GM21515 (cell line): ENCODE data around the gene LSM3.

Source experiments
- ATAC-seq: cut with Tn5 transposase; IDR thresholded peaks from one replicate; pipeline ENCODE4 v1.9.1; 2021; ENCODE audit not compliant: unreplicated experiment

Gene LSM3

DNA sequence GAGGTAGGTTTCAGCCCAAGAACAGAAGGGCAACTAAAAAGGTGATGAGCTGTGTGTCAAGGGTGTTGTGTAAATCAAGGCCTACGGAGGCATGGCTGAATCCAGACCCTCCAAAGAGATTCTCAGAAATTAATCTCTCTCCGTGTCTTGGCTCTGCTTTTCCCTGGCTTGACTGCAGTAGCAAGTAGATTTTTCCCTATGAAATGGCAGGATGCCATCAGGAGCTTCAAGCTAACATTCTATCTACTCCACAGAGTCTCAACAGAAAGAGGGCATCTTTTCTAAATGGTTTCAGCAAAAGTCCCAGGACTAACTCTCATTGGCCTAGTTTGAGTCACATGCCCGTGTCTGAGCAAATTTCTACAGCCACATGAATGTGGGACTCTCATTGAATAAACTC lies 58.3 kb downstream of the LSM3 start:
- ATAC-seq: no peak

DNA sequence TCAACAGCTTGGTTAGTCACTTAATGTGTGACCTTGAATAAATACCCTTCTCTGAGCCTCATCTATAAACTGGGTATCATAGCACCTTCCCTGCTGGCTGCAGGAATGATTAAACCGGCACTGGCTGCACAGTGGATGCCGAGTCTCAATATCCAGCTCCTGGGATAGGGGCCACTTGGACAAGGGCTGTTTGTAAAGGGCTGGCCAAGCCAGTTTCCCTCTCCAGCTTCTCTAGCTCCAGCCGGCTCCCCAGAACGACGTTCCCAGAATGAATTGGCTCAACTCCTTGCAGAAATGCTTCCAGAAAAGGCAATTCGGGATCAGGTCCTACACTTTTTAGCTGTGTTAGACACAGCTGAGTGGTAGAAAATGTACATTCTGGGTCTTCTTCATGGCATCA lies 58.8 kb downstream of the LSM3 start:
- ATAC-seq: no peak

DNA sequence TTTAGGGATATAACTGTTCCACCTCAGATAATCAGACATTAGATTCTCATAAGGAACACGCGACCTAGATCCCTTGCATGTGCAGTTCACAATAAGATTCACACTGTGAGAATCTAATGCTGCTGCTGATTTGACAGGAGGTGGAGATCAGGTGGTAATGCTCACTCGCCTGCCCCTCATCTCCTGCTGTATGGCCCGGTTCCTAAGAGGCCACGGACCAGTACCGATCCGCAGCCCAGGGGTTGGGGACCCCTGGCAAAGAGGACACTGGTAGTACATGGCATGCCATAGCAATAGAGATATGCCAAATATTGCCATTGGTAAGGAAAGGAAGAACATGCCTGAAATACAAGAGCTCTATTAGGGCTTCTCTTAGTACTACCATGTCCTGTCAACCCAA lies 59.7 kb downstream of the LSM3 start:
- ATAC-seq: no peak

DNA sequence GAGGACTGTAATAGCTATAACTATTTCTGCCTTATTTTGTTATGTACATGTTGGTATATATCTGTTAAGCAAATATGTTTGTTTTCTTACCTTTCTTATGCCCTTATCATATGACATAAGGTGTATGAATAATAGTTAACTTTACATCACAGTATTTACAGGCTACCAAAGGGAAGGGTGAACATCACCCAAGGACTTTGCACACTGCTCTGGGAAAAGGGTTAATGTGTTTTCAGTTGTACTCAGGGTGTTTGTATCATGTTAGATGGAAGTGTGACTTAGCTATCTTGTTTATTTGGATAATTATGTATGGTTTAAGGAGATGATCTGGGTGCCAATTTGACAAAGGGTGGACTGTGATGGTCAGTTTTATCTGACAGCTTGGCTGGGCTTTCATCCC lies 60.3 kb downstream of the LSM3 start:
- ATAC-seq: no peak

DNA sequence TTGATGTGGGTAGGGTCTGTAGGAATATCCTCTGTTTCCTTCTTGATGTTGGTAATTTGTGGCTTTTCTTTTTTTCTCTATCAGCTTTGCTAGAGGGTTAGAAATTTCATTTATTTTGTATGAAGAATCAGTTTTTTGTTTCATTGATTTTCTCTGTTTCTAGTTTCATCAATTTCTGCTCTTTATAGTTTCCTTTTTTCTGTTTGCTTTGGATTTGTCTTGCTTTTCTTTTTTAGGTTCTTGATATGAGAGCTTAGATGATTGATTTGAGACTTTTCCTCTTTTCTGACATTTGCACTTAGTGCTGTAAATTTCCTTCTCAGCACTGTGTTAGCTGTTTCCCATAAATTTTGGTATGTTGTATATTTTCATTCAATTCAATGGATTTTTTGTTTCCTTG lies 61.3 kb downstream of the LSM3 start:
- ATAC-seq: no peak

DNA sequence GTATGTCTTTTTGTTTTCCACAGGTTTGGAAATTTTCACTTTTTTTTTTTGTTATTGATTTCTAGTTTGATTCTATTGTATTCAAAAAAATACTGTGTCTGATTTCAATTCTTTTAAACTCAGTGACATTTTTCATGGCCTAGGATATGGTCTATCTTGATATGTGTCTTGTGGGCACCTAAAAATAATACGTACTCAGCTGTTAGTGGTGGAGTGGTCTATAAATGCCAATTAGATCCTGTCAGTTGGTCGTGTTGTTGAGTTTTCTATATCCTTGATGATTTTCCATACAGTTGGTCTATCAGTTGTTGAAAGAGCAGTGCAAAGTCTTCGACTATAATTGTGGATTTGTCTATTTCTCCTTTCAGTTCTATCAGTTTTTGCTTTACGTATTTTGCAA lies 61.7 kb downstream of the LSM3 start:
- ATAC-seq: no peak

DNA sequence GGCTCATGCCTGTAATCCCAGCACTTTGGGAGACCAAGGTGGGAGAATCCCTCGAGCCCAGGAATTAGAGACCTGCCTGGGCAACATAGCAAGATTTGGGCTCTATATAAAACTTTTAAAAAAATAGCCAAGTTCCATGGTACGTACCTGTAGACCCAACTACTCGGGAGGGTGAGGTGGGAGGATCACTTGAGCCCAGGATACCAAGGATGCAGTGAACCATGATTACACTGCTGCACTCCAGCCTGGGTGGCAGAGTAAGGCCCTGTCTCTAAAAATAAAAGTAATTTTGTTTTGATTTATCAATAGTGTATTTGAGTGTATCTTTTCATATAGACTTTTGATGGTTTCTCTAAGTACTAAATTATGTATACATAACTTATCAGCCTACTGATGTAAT lies 63.1 kb downstream of the LSM3 start:
- no peak for ATAC-seq

DNA sequence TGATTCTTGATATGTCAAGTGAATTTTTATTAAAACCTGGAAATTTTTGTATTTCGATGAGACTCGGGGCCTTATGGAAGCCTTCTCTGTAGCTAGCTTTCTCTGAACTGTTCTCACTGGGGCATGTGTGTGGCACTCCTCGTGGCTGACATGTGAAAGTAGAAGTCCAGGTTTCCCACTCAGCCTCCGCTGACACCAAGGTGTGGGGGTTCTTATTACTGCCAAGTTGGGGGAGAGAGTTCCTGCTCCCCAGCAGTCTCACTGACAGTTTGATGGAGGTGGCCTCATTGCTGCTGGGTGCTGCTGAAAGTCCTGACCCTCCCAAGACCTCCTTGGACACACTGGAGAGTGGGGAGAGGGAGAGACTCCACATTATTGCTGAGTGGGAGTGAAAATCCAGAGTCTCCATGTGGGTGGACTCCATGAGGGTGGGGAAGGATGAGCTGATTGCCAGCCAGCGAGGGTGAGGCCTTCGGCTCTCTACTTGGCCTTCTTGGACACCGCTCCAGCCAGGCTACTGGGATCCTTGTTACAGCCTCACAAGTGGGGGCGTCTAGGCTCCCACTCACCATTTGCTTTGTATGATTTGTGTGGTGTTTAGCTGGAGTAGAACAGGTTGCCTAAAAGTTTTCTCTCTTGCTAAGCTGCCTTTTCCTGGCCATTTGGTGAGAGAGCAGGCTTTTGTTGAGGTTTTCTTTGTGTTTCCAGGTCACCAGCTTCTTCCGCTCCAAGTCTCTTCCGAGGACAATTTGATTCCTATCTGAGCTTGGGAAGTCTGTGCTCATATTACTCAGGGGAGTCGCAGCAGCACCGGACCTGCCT lies 64.1 kb downstream of the LSM3 start:
- ATAC-seq: no peak

DNA sequence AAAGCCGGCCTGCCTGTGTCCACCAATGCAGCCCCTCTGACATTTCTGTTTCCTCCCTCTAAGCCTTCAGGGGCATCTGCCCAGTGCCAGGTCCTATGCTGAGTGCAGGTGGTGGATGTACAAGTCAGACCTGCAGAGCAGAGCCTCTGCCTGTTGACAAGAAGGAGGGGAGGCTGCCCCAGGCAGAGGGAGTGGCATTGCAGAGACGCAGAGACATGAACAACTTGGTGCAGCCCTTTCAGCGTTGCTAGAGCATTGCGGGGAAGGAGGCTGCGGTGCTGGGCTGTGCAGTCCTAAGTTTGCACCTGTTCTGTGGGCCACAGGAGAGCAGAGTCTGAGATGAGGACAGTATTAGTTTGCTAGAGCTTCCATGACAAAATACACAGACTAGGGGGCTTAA lies 65.2 kb downstream of the LSM3 start:
- no peak for ATAC-seq

DNA sequence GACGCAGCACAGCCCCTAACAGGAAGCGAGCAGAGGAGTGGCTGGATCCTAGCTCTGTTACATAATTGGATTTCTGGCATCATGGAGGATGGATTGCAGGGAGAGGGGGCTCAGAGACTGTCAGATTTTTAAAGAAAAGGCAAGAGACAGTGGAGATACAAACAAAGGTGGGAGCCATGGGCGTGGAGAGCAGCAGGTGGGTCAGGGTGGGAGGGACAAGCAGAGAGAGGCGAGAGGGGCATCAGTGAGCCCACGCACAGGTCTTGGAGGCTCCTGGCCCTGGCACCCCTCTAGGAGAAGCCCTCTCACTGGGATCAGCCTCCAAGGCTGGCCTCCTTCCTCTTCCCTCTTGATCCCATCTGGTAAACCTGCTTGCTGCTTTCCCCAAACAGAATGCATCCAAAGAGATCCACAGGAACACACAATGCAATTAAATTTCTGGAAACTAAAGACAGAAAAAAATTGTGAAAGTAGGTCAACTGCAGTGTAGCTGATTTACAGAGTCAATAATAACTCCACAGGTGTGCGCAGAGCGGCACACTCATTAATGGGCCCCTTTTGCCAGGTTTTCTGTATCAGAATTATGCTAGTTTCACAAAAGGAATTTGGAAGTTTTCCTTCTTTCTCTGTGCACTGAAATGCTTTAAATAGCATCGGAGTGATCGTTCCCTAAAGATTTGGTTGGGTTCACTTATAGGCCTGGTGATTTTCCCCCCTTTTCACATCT lies 66.1 kb downstream of the LSM3 start:
- no peak for ATAC-seq

DNA sequence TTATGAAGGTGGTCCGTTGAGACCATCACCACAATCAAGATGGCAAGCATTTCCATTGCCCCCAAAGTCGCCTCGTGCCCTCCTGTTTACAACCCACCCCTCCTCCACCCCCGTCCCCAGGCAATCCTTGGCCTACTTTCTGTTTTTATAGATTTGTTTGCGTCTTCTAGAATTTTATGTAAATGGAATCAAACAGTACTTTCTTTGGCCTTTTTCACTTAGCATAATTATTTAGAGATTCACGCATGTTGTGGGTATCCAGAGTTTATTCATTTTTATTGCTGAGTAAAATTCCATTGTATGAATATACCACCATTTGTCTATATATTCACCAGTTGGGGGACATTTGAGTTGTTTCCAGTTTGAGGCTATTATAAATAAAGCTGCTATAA lies 66.6 kb downstream of the LSM3 start:
- no peak for ATAC-seq

DNA sequence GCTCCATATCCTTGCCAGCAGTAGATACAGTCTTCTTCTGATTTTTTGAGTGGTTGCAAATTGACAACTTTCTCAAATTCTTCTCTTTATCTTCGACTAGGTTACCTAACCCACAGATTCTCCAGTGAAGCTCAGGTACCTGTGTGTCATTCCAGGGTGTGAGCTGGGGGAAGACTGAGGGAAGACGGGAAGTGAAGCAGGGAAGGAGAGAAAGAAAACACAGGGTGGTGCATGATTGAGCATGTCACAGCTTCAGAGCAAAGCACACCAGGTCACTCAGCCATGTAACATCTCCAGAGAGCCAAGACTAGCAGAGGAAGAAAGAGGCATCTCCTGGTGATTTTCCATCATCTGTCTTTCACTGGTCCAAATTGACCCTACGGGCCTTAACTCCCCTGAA lies 67.2 kb downstream of the LSM3 start:
- ATAC-seq: no peak

DNA sequence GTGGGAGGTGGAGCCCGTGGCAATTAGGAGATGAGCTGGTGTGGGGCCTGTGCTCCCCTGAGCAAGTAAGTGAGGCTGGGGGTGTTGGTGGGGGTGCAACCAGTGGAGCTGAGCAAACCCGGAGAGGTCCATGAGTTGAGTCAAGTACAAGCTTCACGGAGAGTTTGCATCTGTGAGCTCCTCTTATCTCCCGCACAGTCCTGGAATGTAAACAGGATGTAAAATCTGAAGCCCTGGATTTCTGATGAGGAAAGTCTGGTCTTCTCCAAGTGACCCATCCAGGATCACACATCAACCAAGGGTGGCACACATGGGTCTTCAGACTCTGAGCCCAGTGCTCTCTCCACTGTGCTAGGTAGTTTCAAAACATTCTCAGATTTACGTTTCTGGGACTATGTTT lies 67.8 kb downstream of the LSM3 start:
- no peak for ATAC-seq

DNA sequence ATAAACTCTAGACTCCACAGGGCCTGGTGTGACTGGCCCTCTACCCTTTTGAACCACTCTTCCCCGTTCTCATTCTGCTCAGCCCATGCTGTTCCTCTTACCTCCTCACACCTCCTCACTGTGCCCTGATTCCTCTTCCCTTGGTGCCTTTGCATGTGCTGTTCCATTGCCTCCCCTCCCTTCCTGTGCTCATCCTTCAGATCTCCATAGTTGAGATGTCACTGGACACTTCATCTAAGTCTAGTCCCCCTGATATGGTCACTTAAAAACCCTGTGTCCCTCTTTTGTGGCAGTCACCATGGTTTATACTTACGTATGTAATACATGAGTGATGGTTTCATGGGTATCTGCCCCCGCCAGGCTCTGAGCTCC lies 69.8 kb downstream of the LSM3 start:
- no peak for ATAC-seq

DNA sequence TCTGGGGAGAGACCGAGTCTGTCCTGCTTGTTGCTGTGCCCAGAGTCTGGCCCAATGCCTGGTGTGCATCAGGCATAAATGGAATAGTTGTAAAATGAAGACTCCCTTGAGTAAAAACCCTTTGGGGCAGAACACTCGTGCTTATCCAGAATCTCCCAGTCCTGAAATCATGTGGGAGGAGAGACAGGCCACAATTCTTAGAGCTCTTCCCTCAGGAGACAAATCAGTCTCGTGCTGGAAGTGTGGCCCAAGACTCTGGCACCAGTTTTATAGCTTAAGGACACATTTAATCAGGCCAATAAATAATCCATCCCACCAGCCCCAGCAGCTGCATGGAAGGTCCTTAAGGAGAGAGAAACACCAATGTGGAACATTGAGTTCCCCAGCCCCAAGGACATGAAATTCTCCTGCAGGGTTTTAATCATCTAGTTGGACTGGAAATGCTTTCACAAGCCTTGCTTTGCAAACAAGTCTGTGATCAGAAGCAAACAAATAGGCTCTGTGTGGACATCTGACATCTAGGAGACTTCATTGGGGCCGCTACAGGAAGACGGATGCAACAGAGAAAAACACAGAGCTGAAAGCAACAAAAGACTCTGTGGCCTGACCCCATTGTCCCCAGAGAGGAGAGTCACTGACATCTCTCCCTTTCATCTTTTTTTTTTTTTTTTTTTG lies 70.4 kb downstream of the LSM3 start:
- ATAC-seq: no peak
